ENCODE data around the gene FARP1.

FARP1 gene

DNA sequence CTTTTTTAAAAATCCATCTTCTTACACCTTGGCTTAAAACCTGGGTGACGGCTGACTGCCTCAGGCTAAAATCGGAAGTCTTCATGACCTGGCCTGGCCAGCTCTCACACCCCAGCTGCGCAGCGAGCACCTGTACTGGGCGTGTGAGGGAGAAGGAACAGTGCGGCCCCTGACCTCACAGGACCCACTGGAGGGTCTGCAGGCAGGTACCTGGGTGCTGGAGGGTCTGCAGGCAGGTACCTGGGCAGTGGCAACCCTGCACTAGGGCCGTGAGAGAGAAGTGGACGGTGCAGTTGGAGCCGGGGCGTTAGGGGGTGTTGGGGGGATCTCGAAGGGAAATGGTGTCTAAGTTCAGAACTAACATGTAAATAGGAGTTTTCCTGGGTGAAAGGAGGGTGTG lies 289.7 kb downstream of the FARP1 start:
- DNase-seq, result no peak

DNA sequence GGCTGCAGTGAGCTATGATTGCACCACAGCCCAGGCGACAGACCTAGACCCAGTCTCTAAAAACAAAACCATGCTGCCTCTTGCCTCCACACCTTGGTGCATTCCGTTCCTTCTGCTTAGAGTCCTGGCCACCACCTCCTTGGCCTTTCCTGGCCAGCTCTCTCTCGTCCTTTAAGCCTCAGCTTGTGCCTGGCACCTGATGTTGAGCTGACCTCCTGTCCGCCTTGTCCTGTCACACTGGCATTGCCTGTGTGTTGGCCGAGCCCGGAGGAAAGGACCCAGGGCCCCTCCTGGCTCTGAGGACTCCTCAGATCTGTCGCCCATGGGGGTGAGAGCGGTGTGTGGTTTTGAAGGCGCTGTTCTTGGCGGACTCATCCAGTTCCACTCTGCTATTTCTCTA lies 290.8 kb downstream of the FARP1 start:
- no peak for DNase-seq

DNA sequence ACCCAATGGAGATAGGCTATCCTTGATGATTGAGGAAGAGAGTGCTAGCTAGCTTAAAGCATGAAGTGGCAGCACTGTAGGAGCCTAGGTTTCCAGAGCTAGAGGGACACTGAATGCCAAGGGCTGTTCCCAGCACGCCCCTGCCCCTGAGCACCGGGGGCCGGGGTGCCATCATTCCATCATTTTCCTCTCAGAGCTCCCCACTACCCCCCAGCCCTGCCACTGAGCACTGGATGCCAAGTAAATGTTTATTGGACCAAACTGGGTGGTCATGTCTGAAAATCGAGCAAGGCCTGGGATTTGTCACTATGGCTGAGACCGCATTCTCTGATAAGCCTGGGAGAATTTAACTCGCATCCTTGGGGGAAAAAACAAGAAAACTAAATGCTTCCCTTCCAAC lies 291.2 kb downstream of the FARP1 start:
- no peak for DNase-seq

DNA sequence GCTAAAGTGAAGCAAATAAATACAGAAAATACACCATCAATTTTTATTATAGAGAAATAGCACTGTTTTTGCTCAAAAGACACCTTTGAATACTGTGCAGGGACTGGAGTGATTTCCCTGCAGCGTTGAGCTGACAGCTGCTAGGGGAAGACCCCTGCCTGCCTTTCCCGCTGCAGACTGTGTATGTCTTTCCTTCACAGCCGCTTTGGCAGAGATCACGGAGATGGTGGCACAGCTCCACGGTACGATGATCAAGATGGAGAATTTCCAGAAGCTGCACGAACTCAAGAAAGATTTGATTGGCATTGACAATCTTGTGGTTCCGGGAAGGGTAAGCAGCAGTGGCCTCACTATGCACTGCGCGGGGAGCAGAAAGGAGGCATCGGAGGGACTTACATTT lies 292.5 kb downstream of the FARP1 start:
- DNase-seq, result no peak

DNA sequence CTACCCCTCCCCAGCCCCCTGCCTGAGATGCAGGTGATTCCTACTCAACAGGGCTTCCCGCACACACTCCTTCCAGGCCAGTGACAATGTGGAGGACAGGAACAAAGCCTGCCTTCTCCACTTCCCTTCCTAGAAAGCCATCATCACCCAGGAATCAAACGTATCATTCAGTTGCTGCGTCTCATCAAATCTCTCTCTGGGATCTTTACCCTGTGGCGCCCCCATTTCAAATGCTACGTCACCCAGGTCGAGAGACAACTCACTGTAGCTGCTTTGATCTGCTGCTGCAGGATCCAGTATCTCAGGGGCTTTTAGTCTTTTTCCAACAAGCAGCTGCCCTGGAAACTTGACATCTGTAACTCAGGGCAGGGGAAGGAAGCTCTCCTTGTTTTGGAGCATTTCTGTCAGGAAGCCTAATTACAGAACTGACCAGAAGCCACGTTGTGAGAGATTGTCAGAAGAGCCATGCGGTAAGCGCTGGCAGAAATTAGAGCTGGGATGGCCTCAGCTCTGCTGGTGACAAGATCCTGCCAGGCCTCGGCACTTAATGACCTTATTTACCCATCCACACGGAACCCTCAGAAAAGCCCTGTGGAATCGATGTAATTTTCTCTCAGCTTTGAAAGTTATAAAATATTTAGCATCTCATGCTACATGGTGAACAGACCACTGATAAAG lies 293.5 kb downstream of the FARP1 start:
- DNase-seq, result no peak

DNA sequence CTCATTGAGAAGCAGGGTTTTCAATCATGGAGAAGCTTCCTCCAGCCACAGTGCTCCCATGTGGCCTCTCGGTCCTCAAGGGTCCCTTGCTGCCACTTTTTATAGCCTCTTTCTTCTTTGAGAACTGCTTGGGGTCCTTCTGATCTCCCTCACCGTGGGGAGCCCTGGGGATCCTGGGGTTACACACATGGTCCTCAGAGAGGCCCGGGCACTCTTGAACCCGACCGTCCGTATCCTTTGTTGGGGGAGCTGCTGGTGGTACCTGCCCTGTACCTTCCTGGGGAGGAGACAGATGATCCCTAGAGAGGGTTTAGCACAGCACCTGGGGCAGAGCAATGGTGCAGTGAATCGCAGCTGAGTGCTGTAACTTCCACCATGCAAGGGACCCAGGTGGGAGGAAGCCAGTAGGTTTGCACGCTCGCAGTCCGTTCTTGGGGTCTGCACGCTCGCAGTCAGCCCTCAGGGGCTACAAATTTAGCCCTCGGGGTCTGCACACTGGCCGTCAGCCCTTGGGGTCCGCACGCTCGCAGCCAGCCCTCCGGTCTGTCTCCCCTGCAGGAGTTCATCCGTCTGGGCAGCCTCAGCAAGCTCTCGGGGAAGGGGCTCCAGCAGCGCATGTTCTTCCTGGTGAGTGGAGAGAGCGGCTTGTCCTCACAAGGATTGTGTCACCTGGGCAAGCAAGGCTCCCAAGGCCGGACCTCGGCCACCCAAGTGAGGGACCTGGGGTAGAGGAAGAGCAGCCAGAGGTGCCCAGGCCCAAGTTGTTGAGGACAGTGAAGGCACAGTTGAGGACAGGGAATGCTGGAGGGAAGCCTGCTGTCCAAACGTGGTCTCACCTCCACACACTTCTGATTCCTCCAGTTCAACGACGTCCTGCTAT lies 295.6 kb downstream of the FARP1 start:
- DNase-seq, result no peak

DNA sequence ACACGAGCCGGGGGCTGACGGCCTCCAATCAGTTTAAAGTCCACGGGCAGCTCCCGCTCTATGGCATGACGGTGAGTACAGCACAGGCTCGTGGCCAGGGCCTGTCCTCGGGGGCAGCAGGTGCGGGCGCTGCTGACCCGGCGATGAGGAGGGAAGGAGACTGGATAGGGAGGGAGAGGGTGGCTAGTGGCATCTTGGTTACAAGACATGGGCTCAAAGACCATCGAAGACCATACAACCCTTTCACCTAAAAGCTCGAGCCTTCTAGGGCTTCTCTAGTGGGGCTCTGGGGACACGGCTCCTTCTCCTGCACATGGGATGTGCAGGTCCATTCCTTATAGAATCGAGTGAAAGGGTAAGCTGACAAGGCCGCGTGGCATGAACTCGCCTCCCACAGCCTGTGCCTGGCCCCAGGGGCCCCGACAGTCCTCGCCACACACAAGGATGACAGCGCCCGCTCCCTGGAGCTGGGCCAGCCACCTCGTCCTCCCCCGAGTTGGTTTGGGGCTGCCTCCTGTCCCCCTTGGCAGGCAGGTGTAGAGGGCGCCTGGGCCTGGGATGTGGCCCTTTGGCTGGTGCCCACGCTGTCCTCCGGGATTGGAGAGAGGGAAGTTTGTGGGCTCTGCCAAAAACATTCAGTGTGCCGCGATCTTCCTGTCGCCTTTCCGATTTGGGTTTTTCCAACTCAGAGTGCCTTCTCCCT lies 296.4 kb downstream of the FARP1 start:
- no peak for DNase-seq

DNA sequence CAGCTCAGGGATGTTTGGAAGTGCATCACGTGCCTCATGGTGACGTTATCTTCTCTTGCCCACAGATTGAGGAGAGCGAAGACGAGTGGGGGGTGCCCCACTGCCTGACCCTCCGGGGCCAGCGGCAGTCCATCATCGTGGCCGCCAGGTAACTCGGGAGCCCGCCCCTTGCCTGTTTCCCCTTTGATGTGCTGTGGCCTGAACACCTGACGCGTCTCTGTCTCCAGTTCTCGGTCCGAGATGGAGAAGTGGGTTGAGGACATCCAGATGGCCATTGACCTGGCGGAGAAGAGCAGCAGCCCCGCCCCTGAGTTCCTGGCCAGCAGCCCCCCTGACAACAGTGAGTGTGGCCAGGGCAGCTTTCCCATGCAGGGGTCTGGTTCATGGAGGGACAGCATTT lies 297.0 kb downstream of the FARP1 start:
- DNase-seq, result no peak

DNA sequence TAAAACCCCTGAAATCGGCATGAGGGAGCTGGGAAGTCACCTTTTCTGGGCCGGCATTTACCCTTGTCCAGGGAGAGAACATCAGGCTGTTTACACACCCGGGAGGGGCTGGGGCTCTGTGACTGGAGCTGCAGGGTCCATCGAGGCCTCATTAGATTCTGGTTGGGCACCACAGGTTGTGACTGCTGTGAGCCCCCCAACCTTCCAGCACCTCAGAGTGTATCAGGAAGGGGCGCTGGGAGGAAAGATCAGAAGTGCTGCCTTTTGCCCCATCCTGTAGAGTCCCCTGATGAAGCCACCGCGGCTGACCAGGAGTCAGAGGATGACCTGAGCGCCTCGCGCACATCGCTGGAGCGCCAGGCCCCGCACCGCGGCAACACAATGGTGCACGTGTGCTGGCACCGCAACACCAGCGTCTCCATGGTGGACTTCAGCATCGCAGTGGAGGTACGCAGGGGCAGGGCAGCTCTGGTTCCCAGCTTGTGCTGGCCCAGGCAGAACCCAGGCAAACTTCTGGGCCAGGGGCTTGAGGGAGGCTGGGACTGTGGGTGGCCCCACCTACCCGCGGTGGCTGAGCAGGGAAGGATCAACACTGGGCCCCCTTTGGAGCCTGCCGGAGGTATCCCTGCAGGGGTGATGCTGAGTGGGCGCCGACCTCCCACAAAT lies 297.6 kb downstream of the FARP1 start:
- no peak for DNase-seq

DNA sequence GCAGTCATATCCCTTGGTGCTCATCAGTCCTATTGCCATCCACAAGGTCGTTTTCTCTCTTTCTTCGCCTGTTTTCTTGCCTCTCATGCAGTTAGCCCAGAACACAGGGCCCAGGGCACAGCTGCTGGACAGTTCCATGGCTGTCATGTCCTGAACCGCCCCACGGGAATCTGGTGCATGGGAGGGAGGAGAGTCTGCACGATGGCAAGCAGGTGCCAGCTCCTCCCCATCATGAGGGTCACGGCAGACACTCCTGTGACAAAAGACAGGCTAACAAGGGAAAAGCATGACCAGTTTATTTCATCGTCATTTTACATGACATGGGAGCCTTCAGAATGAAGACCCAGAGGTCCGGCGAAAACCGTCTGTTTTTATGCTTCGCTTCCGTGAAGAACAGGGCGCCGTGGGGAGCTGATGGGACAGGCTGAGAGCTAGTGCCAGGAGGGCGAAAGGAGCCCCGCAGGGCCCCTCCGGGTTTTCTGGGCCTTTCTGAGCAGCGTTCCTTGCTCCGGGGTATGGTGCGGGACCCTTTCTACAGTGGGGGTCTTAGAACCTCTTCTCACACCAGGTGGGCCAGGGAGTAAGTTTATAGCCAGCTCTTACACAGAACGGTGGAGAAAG lies 298.3 kb downstream of the FARP1 start:
- DNase-seq, result no peak

DNA sequence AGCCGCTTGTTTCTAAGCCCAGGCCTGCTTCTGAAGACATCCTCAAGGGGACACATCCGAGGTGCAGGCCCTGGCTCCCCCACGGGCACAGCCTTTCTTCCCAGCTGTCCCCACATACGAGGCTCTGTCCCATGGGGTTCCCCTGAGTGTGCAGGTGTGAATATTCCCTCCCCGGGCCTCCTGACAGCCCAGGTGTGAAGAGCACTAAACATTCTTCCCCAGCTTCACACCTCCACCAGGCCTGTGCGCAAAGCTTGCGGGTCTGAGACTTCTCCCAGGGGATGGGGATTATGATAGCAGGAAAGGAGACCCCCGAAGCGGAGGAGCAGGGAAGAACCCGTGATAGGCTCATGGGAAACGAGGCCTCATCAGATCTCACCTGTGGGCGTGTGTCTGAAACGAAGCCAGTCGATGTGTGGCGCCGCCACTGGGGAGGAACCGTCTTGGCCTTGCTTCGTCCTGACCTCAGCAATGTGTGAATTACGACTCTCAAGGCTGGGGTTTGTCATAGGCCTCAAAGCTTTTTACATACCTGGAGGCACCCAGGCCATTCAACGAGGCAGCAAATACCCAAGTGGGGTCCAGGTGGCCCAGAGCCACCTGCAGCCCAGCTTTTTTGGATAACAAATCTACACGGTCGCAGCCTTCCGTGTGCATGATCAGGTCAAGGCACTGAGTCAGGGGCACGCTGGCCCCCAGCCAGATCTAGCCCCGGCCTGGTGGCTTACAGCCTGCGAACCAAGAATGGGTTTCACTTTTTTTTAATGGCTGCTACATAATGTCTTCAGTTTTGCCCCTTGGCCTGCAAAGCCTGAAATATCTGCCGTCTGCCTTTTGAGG lies 299.7 kb downstream of the FARP1 start:
- DNase-seq, result no peak

DNA sequence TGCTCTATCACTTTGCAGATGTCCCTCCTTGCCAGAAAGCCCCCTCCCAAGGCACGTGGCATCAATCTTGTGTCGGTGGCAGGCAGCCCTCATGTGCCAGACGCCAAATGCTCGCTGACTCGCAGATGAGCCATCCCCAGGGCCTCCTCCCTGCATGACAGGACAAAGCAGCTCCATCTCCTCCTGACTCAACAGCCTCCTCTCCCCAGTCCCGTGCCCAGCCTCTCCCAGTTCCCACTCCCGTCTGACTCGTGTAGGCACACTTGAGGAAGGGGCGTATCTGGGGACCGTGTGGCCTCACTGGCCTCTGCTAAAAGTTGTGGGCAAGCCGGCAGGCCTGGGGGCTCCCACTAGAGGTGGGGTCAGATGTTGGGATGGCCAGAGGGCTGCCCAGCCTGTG lies 300.4 kb downstream of the FARP1 start:
- DNase-seq, result no peak

DNA sequence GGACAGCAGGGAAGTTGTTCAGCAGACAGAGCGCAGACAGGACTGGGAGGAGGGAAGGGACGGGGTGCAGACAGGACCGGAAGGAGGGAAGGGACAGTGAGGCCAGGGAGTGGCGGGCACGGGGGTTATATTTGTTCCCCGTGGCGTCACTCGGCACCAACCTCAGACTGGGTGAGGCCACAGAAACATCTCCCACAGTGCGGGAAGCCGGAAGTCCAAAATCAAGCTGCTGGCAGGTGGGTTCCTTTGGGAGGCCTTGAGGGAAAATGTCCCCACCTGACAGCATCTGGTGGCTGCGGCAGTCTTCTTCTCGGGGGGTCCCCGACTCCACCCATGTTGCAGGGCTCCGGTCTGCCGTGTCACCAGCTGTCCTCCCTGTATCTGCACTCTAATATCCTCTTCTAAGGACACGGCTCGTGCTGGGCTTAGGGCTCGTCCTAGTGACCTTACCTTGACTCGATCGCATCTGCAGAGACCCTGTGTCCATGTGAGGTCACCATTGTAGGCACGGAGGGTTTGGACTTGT lies 301.0 kb downstream of the FARP1 start:
- DNase-seq, result no peak

DNA sequence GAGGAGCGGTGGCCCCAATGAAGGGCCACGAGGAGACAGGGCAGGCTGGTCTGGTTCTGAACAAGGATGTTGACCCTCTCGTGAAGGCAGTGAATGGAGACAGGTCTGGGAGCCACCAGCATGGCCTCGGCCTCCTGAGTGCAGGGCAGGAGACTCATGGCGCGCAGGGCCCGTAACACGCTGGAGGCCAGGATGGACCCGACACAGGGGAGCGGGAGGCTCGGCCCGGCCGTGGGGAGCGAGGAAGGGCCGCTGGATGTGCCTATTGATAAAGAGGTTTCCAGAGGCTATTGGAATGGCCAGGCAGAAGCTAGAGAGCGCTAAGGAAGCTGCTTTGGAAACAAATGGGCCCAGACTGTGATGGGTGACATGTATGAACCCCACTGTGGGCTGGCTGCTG lies 301.5 kb downstream of the FARP1 start:
- no peak for DNase-seq

DNA sequence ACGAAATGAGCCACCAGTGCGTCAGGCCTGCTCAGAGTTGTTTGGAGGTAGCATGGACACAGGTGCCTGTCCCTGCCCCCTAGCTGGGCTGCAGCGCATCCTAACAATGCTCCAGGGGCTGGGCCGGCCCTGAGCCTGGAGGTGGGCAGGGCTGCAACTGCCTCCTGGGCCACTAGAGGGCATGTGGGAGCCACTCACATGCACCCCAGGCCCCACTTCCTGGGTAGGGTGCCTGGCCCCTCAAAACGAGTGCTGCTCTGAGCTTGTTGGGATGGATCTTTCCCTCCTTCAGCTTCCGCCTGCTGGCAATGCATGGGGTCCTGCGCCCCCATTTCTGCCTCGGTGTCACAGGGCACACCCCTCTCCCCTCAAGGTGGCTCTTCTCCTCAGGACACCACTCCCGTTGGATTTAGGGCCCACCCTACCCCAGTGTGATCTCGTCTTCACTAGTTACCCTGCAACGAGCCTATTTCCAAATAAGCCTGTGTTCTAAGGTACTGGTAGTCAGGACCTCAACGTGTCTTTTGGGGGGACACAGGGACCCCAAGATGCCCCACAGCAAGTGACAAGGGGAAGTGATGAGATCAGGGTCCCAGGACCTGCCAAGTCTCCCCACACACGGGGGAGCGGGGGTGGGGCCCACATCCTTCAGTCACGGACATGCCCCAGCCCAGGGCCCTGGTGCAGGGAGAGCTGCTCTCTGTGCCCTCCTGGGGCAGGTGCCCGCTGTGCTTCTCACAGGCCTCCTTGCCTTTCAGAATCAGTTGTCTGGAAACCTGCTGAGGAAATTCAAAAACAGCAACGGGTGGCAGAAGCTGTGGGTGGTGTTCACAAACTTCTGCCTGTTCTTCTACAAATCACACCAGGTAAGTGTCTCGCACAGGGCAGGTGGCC lies 302.7 kb downstream of the FARP1 start:
- peak; percentile 36 for DNase-seq

DNA sequence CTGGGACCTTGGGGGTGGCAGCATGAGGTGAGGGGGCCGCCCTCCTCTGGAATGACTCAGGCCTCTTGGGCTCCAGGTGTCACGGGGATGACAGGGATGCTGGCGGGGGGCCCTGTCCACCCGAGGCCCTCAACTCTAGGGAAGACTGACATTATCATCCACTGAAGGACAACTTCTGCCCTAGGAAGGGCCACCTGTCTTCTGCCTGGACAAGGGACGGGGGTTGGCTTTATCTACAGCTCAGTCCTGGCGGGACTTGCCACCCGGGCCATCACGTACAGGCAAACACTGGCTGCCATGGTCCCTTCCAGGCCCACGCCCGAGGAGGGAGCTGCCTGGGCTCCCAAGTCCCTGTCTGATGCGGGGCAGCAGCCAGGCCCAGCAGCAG lies 303.3 kb downstream of the FARP1 start:
- no peak for DNase-seq

DNA sequence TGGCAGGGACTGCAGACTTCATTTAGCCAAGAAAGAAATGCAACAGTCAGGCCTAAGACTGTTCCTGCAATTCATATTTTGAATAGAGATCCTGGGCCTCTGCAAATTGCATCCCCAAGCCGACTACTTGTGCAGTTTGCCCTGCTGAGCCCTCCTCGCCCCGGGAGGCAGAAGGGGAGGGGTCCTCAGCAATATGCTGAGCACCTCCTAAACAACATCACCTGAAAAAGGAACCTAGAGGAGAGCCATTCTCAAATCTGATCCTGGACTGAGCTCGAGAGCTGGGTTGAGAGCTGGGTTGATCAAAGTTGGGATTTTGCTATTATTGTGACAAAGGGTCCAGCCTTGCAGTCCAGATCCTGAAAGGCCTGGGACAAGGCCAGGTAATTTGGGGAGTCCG lies 304.2 kb downstream of the FARP1 start:
- no peak for DNase-seq

DNA sequence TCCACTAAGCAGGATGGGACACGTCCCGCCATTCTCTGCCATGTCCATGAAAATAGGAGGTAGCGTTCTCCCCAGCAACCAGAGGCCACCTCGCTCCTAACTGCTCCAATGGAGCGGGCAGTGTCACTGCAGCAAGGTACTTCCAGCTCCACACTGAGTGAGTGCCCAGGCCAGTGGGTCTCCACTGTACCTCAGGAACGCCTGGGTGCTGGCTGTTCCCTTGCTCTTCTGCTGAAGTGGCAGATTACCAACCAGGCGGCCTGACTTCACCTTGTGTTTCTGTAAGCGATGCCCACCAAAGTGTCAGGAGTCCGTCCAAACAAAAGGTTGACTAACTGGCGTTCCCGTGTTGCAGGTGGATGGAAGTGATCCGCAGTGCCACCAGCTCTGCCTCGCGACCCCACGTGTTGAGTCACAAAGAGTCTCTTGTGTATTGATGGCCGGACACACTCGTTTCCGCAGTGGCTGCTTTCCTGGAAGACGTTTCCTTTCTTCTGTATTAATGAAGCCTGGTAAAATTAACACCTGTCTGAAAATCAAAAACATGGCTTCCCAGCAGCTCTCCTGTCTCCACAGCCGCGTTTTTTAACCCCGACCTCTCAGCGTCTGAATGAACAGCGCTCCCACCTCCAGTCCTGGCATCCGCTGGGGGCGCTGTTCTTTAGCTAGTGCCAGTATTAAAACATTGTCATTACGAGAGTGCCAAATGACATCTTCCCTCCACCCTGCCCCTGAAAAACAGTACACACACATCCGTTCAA lies 305.2 kb downstream of the FARP1 start:
- no peak for DNase-seq

DNA sequence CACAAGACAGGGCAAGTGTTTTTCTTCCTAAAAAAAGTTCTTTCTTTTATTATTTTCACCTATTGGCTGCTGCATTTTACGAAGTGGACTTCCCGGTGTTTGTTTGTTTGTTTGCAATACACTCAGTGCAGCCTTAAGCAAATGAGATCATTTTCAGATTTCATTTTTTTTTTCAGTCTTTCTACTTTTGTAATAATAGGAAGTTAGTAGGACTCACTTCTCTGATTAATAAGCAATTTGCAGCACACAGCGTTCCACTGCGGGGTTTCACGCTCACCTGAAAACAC lies 305.7 kb downstream of the FARP1 start:
- no peak for DNase-seq

DNA sequence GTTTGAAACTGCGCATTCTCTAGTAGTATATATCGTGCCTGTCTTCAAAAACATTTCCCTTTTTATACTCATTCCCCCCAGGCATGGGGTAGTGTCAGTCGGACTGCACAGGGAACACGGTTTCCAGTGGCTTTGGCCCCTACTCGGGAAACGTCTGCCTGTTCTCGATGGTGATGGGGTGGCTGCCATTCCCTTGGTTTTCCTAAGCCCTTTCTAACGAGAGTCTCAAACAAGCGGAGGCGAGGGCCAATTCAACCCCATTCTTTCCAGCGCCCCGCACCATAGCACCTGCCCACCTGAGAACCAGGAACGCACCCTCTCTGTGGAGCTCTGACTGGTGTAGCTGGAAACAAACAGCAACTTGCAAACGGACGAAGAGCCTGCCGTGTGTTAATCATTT lies 306.4 kb downstream of the FARP1 start:
- DNase-seq, result no peak

All from NCI-H2171 treated with DMSO at 0.1 percent for 48 hours (cell line).